Type B pancreatic cell (in vitro differentiated cells): ENCODE data around the gene ABCF2. TPM values are rescaled to one million over a fixed set of nuclear protein-coding genes. Genes with fewer than 3 reads are reported as not detected.

Experiments used
- DNase-seq: peaks from one replicate; pipeline ENCODE4 v3.0.0; 2021; ENCODE audit warnings: mixed read lengths; ENCODE audit not compliant: unreplicated experiment; ENCODE audit errors: extremely low spot score
- H3K27ac Mint-ChIP-seq: 2 replicates; pipeline ENCODE4 v1.8.0; 2021; ENCODE audit warnings: mild to moderate bottlenecking, mixed read lengths
- H3K27me3 Mint-ChIP-seq: 2 replicates; pipeline ENCODE4 v1.8.0; 2021; ENCODE audit warnings: mixed read lengths
- H3K36me3 Mint-ChIP-seq: 2 replicates; pipeline ENCODE4 v1.8.0; 2021; ENCODE audit warnings: mixed read lengths
- H3K4me1 Mint-ChIP-seq: one replicate; pipeline ENCODE4 v1.8.0; 2021; ENCODE audit warnings: mixed read lengths; ENCODE audit not compliant: unreplicated experiment
- H3K4me3 Mint-ChIP-seq: 2 replicates; pipeline ENCODE4 v1.8.0; 2021; ENCODE audit warnings: mild to moderate bottlenecking, mixed read lengths
- H3K9me3 Mint-ChIP-seq: 2 replicates; pipeline ENCODE4 v1.8.0; 2021; ENCODE audit warnings: mixed read lengths
- CTCF ChIP-seq: fragments of 200-600 bp; sonication (generic); conservative IDR thresholded peaks from 2 replicates; pipeline ENCODE4 v1.5.0; 2021; ENCODE audit warnings: antibody characterized with exemption, mild to moderate bottlenecking
- total RNA-seq: library from RNA; stranded (reverse); gene quantifications from 2 replicates; pipeline ENCODE4 v1.2.1, GENCODE V29; 2021; ENCODE audit warnings: low replicate concordance

ABCF2 gene
- total RNA-seq, 1 donor from 2014 or later: 46.5 TPM

GRCh38 chr7:151179946-151180345 is 47.1 kb downstream of the ABCF2 start:
- TF ChIP-seq CTCF: no peak
- Mint-ChIP-seq H3K27ac (no peak overlapping the region), H3K36me3 (no peaks in the 10 kb centered on the region), H3K27me3 (peaks cover 42% of the 10 kb centered on the region), H3K4me1 (no peaks in the 10 kb centered on the region), H3K9me3 (no peaks in the 10 kb centered on the region), H3K4me3 (no peak overlapping the region)
- DNase-seq: peak; percentile 63

GRCh38 chr7:151179287-151179860 is 47.6 kb downstream of the ABCF2 start:
- Mint-ChIP-seq H3K9me3 (no peaks in the 10 kb centered on the region), H3K27me3 (peaks cover 44% of the 10 kb centered on the region), H3K4me3 (no peak overlapping the region), H3K36me3 (no peaks in the 10 kb centered on the region), H3K4me1 (no peaks in the 10 kb centered on the region), H3K27ac (no peak overlapping the region)
- DNase-seq: peak; percentile 48
- no peak for TF ChIP-seq CTCF

GRCh38 chr7:151178831-151179230 is 48.2 kb downstream of the ABCF2 start:
- Mint-ChIP-seq H3K27me3 (peaks cover 44% of the 10 kb centered on the region), H3K4me1 (no peaks in the 10 kb centered on the region), H3K9me3 (no peaks in the 10 kb centered on the region), H3K36me3 (no peaks in the 10 kb centered on the region), H3K4me3 (no peak overlapping the region), H3K27ac (no peak overlapping the region)
- no peak for TF ChIP-seq CTCF
- DNase-seq: peak; percentile 42

GRCh38 chr7:151178236-151178635 is 48.8 kb downstream of the ABCF2 start:
- Mint-ChIP-seq H3K9me3 (peaks cover 3% of the 10 kb centered on the region), H3K4me1 (no peaks in the 10 kb centered on the region), H3K4me3 (no peak overlapping the region), H3K27ac (no peak overlapping the region), H3K27me3 (peaks cover 48% of the 10 kb centered on the region), H3K36me3 (no peaks in the 10 kb centered on the region)
- peak; percentile 58 for DNase-seq
- no peak for TF ChIP-seq CTCF

GRCh38 chr7:151177310-151177709 is 49.7 kb downstream of the ABCF2 start:
- H3K9me3 Mint-ChIP-seq: peaks cover 11% of the 10 kb centered on the region
- no peak for TF ChIP-seq CTCF
- DNase-seq: peak; percentile 44
- H3K27me3 Mint-ChIP-seq: peaks cover 57% of the 10 kb centered on the region
- H3K4me1 Mint-ChIP-seq: peaks cover 5% of the 10 kb centered on the region
- no peak overlapping the region for H3K4me3 Mint-ChIP-seq
- no peaks in the 10 kb centered on the region for H3K36me3 Mint-ChIP-seq
- no peak overlapping the region for H3K27ac Mint-ChIP-seq

- Mint-ChIP-seq H3K36me3 (no peaks in the 10 kb centered on the region), H3K27me3 (peaks cover 57% of the 10 kb centered on the region), H3K27ac (no peak overlapping the region), H3K4me1 (peaks cover 8% of the 10 kb centered on the region), H3K9me3 (peaks cover 11% of the 10 kb centered on the region), H3K4me3 (no peak overlapping the region)
- TF ChIP-seq CTCF: no peak
- DNase-seq: peak; percentile 40
These were observed 50.6 kb downstream of the ABCF2 start for GRCh38 chr7:151176401-151176800.
